ENCODE data around the gene SCN3B. TPM values are rescaled to one million over a fixed set of nuclear protein-coding genes. Genes with fewer than 3 reads are reported as not detected.

The SCN3B gene
- total and polyA plus RNA-seq, 4 donors = 0.05 to 0.17 (median 0.05) TPM; not detected in 1

DNA sequence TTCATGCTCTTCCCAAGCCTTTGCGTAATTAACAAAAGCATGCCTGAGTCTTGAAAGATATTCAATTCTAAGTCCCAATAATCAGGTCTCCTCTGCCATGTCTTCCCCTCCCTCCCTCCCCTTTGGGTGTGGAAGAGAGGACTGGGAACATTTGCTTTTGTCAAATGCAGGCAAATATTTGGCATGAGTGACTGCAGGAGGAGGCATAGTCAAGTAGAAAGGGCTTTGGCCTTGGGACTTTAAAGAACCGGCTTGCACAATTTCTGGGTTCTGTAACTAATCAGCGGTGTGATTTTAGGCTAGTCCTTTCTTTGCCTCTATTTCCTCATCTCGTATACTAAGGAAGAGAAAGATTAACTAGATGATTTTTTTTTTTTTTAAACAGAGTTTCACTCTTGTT is 59.5 kb downstream of the SCN3B start:
- Histone ChIP-seq H3K27ac (ENCODE audit: low read depth in 1 of 2, low read length in 2 of 2) (no peak overlapping the region), H3K36me3 (ENCODE audit: control insufficient read depth in 4 of 4, insufficient read depth in 3 of 4, low read depth in 1 of 4, low read length in 3 of 4) (no peaks in the 10 kb centered on the region), H3K4me3 (ENCODE audit: low read depth in 1 of 3, low read length in 3 of 3) (no peak overlapping the region), H3K27me3 (ENCODE audit: control insufficient read depth in 4 of 4, insufficient read depth in 4 of 4, low read length in 3 of 4) (no peaks in the 10 kb centered on the region), H3K9me3 (ENCODE audit: control insufficient read depth in 4 of 4, low read length in 3 of 4) (no peaks in the 10 kb centered on the region), H3K9ac (ENCODE audit: low read depth in 1 of 2, low read length in 2 of 2) (no peak overlapping the region), H3K4me1 (ENCODE audit: control insufficient read depth in 4 of 4, insufficient read depth in 4 of 4, low read length in 3 of 4) (no peaks in the 10 kb centered on the region)
- WGBS = 54% methylated on average over 4 of the region's 4 CpGs
- no peak for DNase-seq (ENCODE audit: low spot score)
- TF ChIP-seq SP1 (IDR thresholded peaks at IDR 0.05) (no peak), RAD21 (IDR thresholded peaks at IDR 0.05) (no peak)

DNA sequence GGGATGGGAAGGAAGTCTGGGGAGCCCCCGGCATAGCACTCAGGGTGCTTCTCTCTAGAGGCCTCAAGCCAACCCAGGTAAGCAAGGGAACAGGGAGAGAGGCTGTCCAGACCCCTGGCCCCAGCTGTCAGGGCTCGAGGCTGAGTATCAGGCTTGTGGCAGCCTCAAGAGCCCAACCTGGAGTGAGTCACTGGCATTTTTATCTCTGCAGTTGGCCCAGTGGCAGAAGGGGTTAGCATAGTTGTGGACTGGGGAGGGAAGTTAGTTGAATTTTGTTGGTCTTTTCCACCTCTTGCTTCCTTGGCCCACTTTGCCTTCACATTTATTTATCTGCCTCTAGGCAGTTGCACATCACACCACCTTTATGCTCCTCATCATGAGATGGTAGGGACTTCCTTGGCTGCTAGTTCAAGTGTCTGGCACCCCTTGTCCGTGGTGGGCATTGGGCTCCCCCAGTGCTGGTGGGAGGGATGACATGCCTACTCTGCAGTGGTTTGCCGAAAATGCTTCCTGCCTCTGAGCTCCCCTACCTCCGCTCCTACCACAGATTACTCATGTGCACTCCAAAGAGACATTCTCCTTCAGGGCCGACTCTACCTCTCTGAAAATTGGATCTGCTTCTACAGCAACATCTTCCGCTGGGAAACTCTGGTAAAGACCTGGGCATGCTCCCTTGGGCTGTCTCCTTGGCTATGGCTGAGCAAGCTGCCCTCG is 60.1 kb downstream of the SCN3B start:
- TF ChIP-seq TAF1 (conservative IDR thresholded peaks at IDR 0.05) (no peak), YY1 (IDR thresholded peaks at IDR 0.05) (no peak), NR2F2 (IDR thresholded peaks at IDR 0.05) (no peak), RAD21 (IDR thresholded peaks at IDR 0.05) (no peak), GABPA (IDR thresholded peaks at IDR 0.05 in 1 of 2, conservative IDR thresholded peaks at IDR 0.05 in 1 of 2) (no peak), HNF4G (IDR thresholded peaks at IDR 0.05) (no peak), FOXA2 (IDR thresholded peaks at IDR 0.05) (no peak)
- TF ChIP-seq, protein P1, sequence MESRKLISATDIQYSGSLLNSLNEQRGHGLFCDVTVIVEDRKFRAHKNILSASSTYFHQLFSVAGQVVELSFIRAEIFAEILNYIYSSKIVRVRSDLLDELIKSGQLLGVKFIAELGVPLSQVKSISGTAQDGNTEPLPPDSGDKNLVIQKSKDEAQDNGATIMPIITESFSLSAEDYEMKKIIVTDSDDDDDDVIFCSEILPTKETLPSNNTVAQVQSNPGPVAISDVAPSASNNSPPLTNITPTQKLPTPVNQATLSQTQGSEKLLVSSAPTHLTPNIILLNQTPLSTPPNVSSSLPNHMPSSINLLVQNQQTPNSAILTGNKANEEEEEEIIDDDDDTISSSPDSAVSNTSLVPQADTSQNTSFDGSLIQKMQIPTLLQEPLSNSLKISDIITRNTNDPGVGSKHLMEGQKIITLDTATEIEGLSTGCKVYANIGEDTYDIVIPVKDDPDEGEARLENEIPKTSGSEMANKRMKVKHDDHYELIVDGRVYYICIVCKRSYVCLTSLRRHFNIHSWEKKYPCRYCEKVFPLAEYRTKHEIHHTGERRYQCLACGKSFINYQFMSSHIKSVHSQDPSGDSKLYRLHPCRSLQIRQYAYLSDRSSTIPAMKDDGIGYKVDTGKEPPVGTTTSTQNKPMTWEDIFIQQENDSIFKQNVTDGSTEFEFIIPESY (IDR thresholded peaks at IDR 0.05) = no peak
- TF ChIP-seq, protein P2, sequence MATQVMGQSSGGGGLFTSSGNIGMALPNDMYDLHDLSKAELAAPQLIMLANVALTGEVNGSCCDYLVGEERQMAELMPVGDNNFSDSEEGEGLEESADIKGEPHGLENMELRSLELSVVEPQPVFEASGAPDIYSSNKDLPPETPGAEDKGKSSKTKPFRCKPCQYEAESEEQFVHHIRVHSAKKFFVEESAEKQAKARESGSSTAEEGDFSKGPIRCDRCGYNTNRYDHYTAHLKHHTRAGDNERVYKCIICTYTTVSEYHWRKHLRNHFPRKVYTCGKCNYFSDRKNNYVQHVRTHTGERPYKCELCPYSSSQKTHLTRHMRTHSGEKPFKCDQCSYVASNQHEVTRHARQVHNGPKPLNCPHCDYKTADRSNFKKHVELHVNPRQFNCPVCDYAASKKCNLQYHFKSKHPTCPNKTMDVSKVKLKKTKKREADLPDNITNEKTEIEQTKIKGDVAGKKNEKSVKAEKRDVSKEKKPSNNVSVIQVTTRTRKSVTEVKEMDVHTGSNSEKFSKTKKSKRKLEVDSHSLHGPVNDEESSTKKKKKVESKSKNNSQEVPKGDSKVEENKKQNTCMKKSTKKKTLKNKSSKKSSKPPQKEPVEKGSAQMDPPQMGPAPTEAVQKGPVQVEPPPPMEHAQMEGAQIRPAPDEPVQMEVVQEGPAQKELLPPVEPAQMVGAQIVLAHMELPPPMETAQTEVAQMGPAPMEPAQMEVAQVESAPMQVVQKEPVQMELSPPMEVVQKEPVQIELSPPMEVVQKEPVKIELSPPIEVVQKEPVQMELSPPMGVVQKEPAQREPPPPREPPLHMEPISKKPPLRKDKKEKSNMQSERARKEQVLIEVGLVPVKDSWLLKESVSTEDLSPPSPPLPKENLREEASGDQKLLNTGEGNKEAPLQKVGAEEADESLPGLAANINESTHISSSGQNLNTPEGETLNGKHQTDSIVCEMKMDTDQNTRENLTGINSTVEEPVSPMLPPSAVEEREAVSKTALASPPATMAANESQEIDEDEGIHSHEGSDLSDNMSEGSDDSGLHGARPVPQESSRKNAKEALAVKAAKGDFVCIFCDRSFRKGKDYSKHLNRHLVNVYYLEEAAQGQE (IDR thresholded peaks at IDR 0.05) = no peak
- TF ChIP-seq, protein P3, sequence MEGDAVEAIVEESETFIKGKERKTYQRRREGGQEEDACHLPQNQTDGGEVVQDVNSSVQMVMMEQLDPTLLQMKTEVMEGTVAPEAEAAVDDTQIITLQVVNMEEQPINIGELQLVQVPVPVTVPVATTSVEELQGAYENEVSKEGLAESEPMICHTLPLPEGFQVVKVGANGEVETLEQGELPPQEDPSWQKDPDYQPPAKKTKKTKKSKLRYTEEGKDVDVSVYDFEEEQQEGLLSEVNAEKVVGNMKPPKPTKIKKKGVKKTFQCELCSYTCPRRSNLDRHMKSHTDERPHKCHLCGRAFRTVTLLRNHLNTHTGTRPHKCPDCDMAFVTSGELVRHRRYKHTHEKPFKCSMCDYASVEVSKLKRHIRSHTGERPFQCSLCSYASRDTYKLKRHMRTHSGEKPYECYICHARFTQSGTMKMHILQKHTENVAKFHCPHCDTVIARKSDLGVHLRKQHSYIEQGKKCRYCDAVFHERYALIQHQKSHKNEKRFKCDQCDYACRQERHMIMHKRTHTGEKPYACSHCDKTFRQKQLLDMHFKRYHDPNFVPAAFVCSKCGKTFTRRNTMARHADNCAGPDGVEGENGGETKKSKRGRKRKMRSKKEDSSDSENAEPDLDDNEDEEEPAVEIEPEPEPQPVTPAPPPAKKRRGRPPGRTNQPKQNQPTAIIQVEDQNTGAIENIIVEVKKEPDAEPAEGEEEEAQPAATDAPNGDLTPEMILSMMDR (IDR thresholded peaks at IDR 0.05; ENCODE audit: low read depth, low read length, missing input control) = no peak

More for the DNA sequence above, 60.1 kb downstream of the SCN3B start:
- no peak overlapping the region for H3K27ac ChIP-seq (ENCODE audit: low read depth in 1 of 2, low read length in 2 of 2)
- H3K9me3 ChIP-seq (ENCODE audit: control insufficient read depth in 4 of 4, low read length in 3 of 4) = no peaks in the 10 kb centered on the region
- no peaks in the 10 kb centered on the region for H3K36me3 ChIP-seq (ENCODE audit: control insufficient read depth in 4 of 4, insufficient read depth in 3 of 4, low read depth in 1 of 4, low read length in 3 of 4)
- H3K27me3 ChIP-seq (ENCODE audit: control insufficient read depth in 4 of 4, insufficient read depth in 4 of 4, low read length in 3 of 4) = no peaks in the 10 kb centered on the region
- H3K9ac ChIP-seq (ENCODE audit: low read depth in 1 of 2, low read length in 2 of 2) = no peak overlapping the region
- no peak for DNase-seq (ENCODE audit: low spot score)
- H3K4me1 ChIP-seq (ENCODE audit: control insufficient read depth in 4 of 4, insufficient read depth in 4 of 4, low read length in 3 of 4) = no peaks in the 10 kb centered on the region
- no peak overlapping the region for H3K4me3 ChIP-seq (ENCODE audit: low read depth in 1 of 3, low read length in 3 of 3)
- WGBS = 94% methylated on average over 8 of the region's 8 CpGs

Measured in liver (tissue), 9 donors.